ENCODE data around the gene FBXL7. TPM values are rescaled to one million over a fixed set of nuclear protein-coding genes. Genes with fewer than 3 reads are reported as not detected.

FBXL7 gene
- total RNA-seq, 1 donor from 2014 or later, result 21.3 TPM

DNA sequence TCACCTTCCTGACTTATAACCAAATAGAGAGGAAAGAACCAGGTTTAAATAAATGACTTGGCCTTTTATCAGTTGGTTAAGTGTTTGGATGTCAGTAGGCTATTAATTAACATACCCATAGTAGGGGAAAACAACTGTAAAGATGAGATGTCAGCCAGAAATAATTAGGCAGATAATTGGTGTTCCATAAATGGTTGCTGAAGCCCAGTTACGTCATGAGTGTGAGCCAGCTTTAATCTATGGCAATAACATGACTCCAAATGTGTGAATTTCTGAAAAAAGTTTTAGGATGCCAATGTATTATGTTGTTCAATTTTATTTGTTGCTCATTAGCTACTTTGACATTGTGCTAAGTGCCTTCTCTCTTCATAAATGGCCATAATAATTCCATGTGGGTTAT lies 180.5 kb downstream of the FBXL7 start:
- H3K36me3 Mint-ChIP-seq, result no peaks in the 10 kb centered on the region
- no peak overlapping the region for H3K27ac Mint-ChIP-seq
- TF ChIP-seq, protein P1, sequence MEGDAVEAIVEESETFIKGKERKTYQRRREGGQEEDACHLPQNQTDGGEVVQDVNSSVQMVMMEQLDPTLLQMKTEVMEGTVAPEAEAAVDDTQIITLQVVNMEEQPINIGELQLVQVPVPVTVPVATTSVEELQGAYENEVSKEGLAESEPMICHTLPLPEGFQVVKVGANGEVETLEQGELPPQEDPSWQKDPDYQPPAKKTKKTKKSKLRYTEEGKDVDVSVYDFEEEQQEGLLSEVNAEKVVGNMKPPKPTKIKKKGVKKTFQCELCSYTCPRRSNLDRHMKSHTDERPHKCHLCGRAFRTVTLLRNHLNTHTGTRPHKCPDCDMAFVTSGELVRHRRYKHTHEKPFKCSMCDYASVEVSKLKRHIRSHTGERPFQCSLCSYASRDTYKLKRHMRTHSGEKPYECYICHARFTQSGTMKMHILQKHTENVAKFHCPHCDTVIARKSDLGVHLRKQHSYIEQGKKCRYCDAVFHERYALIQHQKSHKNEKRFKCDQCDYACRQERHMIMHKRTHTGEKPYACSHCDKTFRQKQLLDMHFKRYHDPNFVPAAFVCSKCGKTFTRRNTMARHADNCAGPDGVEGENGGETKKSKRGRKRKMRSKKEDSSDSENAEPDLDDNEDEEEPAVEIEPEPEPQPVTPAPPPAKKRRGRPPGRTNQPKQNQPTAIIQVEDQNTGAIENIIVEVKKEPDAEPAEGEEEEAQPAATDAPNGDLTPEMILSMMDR (conservative IDR thresholded peaks at IDR 0.05), result no peak

DNA sequence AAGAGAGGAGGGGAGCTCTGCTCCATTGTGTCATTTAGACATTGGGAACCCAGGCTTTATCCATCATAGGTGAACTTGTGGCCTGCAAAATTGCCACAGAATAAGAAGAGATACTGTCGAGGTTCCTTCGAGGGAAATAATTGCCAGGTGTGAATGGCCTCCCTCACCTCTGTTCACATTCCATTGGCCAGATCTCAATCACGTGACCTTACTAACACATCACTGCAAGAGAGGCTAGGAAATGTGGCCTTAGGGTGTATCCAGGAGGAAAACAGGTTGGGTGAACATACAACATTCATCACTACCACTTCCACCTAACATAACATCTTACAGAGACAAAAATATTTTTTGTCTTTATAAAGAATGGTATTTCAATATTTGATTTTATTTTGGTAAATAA lies 182.1 kb downstream of the FBXL7 start:
- TF ChIP-seq, protein P1 (conservative IDR thresholded peaks at IDR 0.05), result no peak
- H3K4me1 Mint-ChIP-seq (ENCODE audit: unreplicated experiment), result peaks cover 8% of the 10 kb centered on the region
- H3K36me3 Mint-ChIP-seq, result no peaks in the 10 kb centered on the region
- DNase-seq (ENCODE audit: extremely low spot score, unreplicated experiment), result no peak
- no peak overlapping the region for H3K4me3 Mint-ChIP-seq
- no peaks in the 10 kb centered on the region for H3K9me3 Mint-ChIP-seq
- H3K27ac Mint-ChIP-seq, result no peak overlapping the region
- H3K27me3 Mint-ChIP-seq, result no peaks in the 10 kb centered on the region

More for the DNA sequence above, 180.5 kb downstream of the FBXL7 start:
- DNase-seq (ENCODE audit: extremely low spot score, unreplicated experiment), result no peak
- no peaks in the 10 kb centered on the region for H3K27me3 Mint-ChIP-seq
- H3K4me1 Mint-ChIP-seq (ENCODE audit: unreplicated experiment), result peaks cover 22% of the 10 kb centered on the region
- no peaks in the 10 kb centered on the region for H3K9me3 Mint-ChIP-seq
- H3K4me3 Mint-ChIP-seq, result no peak overlapping the region

DNA sequence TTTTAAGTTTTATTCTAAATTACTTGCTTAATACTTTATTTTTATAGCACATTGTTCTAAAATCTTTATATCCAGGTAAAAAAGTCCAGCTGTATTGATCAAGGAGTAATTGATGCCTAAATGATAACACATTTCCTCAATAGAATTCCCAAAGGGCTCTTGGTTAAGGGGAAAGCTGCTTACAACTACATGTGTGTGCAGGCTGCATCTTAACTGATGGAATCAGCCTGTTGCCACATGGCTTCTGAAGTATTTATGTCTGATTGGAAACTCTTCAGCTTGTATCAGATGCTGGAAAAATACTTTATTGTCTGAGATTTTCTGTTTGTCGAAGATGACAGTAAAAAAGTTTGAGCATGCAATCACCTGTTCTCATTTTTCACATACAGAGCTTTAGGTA lies 182.6 kb downstream of the FBXL7 start:
- no peaks in the 10 kb centered on the region for H3K9me3 Mint-ChIP-seq
- TF ChIP-seq, protein P1 (conservative IDR thresholded peaks at IDR 0.05), result no peak
- no peak for DNase-seq (ENCODE audit: extremely low spot score, unreplicated experiment)
- no peak overlapping the region for H3K27ac Mint-ChIP-seq
- H3K27me3 Mint-ChIP-seq, result no peaks in the 10 kb centered on the region
- H3K36me3 Mint-ChIP-seq, result no peaks in the 10 kb centered on the region
- no peak overlapping the region for H3K4me3 Mint-ChIP-seq
- H3K4me1 Mint-ChIP-seq (ENCODE audit: unreplicated experiment), result peaks cover 8% of the 10 kb centered on the region

DNA sequence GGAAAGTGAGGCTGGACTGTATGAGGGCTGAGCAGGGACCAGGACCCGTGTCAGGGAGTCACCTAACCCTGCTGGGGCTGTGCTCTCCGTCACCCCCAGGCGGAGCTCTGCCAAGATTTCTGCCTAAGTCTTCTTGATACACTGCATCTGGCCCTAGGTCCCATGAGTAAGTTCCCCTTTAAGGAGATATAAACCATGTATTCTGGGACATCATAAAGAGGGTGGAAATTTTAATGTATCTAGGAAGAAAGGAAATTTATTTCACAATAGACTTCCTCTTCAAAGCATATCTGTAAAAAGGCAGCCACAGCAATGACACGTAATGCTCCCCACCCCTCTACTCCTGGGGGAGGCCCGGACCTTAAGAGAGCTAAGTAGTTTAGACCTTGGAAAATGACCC lies 183.4 kb downstream of the FBXL7 start:
- TF ChIP-seq, protein P1 (conservative IDR thresholded peaks at IDR 0.05), result peak; percentile 57
- peaks cover 8% of the 10 kb centered on the region for H3K4me1 Mint-ChIP-seq (ENCODE audit: unreplicated experiment)
- DNase-seq (ENCODE audit: extremely low spot score, unreplicated experiment), result no peak
- no peaks in the 10 kb centered on the region for H3K36me3 Mint-ChIP-seq
- no peak overlapping the region for H3K27ac Mint-ChIP-seq
- H3K9me3 Mint-ChIP-seq, result no peaks in the 10 kb centered on the region
- no peaks in the 10 kb centered on the region for H3K27me3 Mint-ChIP-seq
- no peak overlapping the region for H3K4me3 Mint-ChIP-seq

DNA sequence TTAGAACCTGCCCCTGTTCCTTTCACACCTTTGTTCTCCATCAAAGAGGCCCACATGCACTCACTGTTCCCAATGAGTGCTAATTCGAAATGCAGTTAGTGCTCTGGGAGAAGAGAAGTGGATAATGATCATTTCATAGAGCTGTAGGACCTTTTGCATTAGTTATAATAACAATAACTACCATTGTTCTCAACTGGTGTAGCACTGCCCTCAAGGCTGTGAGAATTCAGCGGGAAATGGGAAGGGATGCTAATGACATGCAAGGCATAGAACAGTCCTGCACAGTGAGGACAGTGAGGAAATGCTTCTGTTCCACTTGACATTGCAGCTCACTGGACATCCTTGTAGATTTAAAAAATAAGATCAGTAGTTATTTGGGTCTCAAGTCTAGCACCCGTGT lies 187.4 kb downstream of the FBXL7 start:
- no peaks in the 10 kb centered on the region for H3K9me3 Mint-ChIP-seq
- H3K4me3 Mint-ChIP-seq, result no peak overlapping the region
- H3K27ac Mint-ChIP-seq, result no peak overlapping the region
- TF ChIP-seq, protein P1 (conservative IDR thresholded peaks at IDR 0.05), result no peak
- peaks cover 1% of the 10 kb centered on the region for H3K36me3 Mint-ChIP-seq
- DNase-seq (ENCODE audit: extremely low spot score, unreplicated experiment), result no peak
- H3K27me3 Mint-ChIP-seq, result peaks cover 2% of the 10 kb centered on the region
- H3K4me1 Mint-ChIP-seq (ENCODE audit: unreplicated experiment), result peaks cover 8% of the 10 kb centered on the region

DNA sequence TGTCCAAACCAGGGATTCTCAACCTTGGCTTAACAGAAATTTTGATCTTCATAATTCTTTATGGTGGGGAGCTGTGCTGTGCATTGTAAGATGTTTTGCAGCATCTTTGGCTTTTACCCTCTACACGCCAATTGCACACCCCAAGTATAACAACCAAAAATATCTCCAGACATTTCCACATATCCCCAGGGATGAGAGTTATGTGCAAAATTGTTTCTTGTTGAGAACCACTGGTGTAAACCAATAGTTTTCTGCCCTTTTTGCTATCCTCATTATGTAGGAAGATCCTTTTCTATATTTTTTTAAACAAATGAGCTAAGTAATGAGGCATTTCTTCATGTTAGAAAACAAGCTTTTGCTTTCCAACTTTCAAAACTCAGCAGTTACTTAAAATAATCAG lies 189.9 kb downstream of the FBXL7 start:
- Mint-ChIP-seq H3K9me3 (no peaks in the 10 kb centered on the region), H3K27ac (no peak overlapping the region), H3K36me3 (peaks cover 5% of the 10 kb centered on the region), H3K27me3 (peaks cover 3% of the 10 kb centered on the region), H3K4me1 (ENCODE audit: unreplicated experiment) (peaks cover 10% of the 10 kb centered on the region), H3K4me3 (no peak overlapping the region)
- TF ChIP-seq, protein P1 (conservative IDR thresholded peaks at IDR 0.05), result no peak
- DNase-seq (ENCODE audit: extremely low spot score, unreplicated experiment), result no peak
